T47D (cell line): ENCODE measurements around the gene ADCY4.
A peak's percentile ranks its signal among the peaks of the same experiment; 100 is the strongest.

ENCODE experiments used
- DNase-seq, 2 experiments: peaks; one replicate each; pipeline versions ENCODE4 v3.0.0 to v3.0.0-alpha.2; 2011 to 2012; ENCODE audit warnings: low read depth in 1 of 2, low spot score in 1 of 2
- JUND ChIP-seq: IDR thresholded peaks from 2 replicates; pipeline ENCODE4 v1.6.1; 2012; ENCODE audit warnings: low read depth
- in situ Hi-C: cut with HindIII; loops from 2 replicates; pipeline ENCODE4 v1.10.0; 2016; ENCODE audit warnings: low sequenced_read_pairs, low pct_unique_long_range_greater_than_20kb

The ADCY4 gene

GRCh38 chr14:24370748-24371147, 35.9 kb upstream of the ADCY4 start:
- DNase-seq: no peak
- TF ChIP-seq JUND: no peak
- in situ Hi-C loops: no loop called here

DNA sequence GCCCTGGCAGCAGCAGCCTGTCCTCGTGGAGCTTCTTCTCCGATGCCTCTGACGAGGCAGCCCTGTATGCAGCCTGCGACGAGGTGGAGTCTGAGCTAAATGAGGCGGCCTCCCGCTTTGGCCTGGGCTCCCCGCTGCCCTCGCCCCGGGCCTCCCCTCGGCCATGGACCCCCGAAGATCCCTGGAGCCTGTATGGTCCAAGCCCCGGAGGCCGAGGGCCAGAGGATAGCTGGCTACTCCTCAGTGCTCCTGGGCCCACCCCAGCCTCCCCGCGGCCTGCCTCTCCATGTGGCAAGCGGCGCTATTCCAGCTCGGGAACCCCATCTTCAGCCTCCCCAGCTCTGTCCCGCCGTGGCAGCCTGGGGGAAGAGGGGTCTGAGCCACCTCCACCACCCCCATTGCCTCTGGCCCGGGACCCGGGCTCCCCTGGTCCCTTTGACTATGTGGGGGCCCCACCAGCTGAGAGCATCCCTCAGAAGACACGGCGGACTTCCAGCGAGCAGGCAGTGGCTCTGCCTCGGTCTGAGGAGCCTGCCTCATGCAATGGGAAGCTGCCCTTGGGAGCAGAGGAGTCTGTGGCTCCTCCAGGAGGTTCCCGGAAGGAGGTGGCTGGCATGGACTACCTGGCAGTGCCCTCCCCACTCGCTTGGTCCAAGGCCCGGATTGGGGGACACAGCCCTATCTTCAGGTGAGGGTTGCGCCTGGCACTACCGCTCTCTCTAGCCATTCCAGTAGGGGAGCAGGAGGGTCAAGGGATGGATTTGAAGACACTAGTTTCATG, 35.2 kb upstream of the ADCY4 start:
- DNase-seq: no peak
- in situ Hi-C loops: no loop called here
- no peak for TF ChIP-seq JUND

DNA sequence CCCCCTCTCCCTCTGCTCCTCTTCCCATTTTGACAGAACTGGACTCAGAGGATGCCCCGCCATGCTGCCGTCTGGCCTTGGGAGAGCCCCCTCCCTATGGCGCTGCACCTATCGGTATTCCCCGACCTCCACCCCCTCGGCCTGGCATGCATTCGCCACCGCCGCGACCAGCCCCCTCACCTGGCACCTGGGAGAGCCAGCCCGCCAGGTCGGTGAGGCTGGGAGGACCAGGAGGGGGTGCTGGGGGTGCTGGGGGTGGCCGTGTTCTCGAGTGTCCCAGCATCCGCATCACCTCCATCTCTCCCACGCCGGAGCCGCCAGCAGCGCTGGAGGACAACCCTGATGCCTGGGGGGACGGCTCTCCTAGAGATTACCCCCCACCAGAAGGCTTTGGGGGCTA, 34.6 kb upstream of the ADCY4 start:
- TF ChIP-seq JUND: no peak
- no peak for DNase-seq
- in situ Hi-C loops: no loop called here

GRCh38 chr14:24368562-24369252, 33.8 kb upstream of the ADCY4 start:
- TF ChIP-seq JUND: no peak
- in situ Hi-C loops: no loop called here
- peak in 1 of 2 experiments; percentile 28 for DNase-seq

GRCh38 chr14:24368212-24368561, 33.3 kb upstream of the ADCY4 start:
- in situ Hi-C loops: no loop called here
- no peak for TF ChIP-seq JUND
- DNase-seq: no peak

DNA sequence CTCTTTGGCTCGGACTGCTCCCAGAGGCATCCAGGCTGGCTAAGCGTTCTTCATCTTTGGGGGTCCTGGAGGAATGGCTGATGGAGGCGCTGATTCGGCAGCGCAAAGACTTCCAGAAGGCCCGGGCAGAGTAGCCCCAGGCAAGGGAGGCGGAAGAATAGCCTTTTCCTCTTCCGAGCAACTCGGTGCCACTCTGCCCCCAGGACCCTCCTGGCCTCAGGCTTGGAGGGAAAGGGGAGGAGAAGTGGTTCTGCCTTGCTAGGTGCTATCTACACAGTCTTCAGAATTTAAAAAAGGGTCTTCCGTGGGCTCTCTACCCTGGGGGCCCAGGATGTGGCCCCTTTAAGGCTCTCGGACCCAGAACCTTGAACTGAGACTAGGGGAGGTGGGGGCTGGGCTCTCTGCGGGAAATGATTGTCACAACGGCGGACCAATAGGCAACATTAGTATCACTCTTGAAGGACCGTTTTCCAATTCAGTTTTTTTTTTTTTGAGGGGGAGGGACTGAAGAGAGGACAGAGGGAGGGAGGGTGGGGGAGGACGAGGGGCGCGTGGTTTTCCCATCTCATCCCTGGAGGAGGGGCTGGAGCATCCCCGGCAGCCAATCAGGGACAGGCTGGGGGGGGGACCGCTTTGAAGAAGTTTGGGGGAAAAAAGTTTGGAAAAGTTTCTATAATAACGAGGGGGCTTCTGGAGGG, 32.8 kb upstream of the ADCY4 start, which contains the start of gene NFATC4:
NFATC4 (plus strand) TSS at position 671 of the 698 bp plus-strand sequence. CDS start 157 bp downstream, outside the sequence.
- in situ Hi-C loops: no loop called here
- peak; percentile 46 to 96 for DNase-seq
- no peak for TF ChIP-seq JUND

GRCh38 chr14:24366721-24367513, 32.0 kb upstream of the ADCY4 start:
- peak; percentile 58 to 98 for DNase-seq
- in situ Hi-C loops: no loop called here
- no peak for TF ChIP-seq JUND

DNA sequence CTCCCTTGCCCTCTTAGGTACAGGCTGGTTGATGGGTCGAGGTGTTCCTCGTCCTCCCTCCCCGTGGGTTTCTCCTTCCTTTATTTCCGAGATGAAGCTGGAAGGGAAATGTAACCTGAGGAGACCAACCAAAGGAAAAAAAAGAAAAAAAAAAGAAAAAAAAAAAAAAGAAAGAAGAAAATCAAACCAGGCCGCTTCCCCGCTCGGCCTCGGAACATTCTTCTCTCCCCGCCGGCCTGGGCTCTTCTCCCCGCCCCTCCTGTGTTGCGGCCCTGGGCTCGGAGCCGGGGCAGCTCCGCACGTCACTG, 31.5 kb upstream of the ADCY4 start:
- no peak for TF ChIP-seq JUND
- DNase-seq: no peak
- in situ Hi-C loops: no loop called here

DNA sequence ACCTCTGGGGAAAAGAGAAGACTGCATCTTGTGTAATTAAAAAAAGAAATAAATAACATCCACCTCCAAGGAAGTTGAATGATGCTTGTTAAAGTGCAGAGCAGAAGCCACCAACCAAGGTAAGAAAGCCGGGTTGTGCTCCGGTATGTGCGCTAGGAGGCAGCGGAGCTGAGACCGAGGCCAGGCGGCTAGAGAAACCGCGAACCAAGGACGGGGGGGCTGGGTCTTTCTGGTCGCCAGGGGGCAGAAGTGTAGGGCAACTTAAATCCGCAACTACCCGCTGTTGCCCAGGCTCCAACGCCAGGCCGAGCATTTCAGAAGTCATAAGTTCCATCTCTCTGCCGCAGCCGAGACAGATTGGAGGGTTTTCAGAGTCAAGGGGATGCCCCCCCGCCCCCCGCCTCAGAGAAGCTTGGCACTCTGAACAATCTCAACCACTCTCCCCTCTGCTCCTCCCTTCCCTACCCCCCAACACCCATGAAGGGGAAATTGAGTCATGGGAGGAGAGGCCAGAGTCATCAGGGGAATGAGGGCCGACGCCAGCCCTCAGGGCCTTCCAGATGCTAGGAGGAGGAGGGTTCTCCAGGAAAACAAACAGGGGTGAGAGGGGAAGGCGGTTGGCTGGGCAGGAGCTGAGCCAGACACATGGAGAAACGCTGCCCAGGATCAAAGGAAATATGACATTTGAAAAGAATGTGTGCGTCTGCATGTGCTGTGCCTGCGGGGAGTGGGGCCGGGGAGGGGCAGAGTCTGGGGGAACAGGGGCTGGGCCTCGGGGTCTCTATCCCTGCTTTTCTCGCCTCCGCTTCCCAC, 30.9 kb upstream of the ADCY4 start:
- in situ Hi-C loops: no loop called here
- no peak for TF ChIP-seq JUND
- peak; percentile 21 to 91 for DNase-seq

- in situ Hi-C loops: no loop called here
- DNase-seq: no peak
- no peak for TF ChIP-seq JUND
These were observed 30.0 kb upstream of the ADCY4 start for GRCh38 chr14:24364841-24365240.

DNA sequence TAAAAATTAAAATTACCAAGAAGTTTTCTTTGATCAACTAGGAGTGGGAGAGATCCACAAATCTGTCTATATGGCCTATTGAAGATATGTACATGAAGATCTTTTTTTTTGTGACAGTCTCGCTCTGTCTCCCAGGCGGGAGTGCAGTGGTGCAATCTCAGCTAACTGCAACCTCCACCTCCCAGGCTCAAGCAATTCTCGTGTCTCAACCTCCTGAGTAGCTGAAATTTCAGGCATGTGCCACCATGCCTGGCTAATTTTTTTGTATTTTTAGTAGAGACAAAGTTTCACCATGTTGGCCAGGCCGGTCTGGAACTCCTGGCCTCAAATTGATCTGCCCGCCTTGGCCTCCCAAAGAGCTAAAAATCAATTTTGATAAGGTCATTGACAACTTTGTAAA, 28.5 kb upstream of the ADCY4 start:
- TF ChIP-seq JUND: no peak
- in situ Hi-C loops: no loop called here
- DNase-seq: no peak
